HCT116 (cell line): ENCODE data around the gene PDE8A. TPM values are rescaled to one million over a fixed set of nuclear protein-coding genes. Genes with fewer than 3 reads are reported as not detected.

Source experiments
- ATAC-seq: fragments of 200-7000 bp; cut with Tn5 transposase; 2 replicates; pipeline ENCODE4 v1.9.1; 2020; ENCODE audit warnings: mild to moderate bottlenecking, moderate library complexity
- BruUV-seq: library from RNA; stranded (reverse); fragments of 400-500 nt; replicated peaks from 2 replicates; lab custom pipeline; 2021; lab: Mats Ljungman, UMichigan
- CTCF ChIA-PET: fragments of 300-600 bp; sonication (Branson Sonifier 250); formaldehyde crosslinking; loops from one replicate; lab custom pipeline; 2021; ENCODE audit warnings: antibody characterized with exemption; lab: Charles Lee
- POLR2A ChIA-PET: fragments of 300-600, 350-600 bp; sonication (Branson Sonifier 250); formaldehyde crosslinking; loops from one replicate; lab custom pipeline; 2021; ENCODE audit warnings: antibody characterized with exemption; lab: Charles Lee
- RAD21 ChIA-PET, 2 experiments: fragments of 300-600 bp; sonication (Branson Sonifier 250); formaldehyde crosslinking; loops; one replicate each; lab custom pipeline; 2023; ENCODE audit warnings: low total read pairs in 2 of 2; ENCODE audit not compliant: uncharacterized antibody in 2 of 2, unreplicated experiment in 2 of 2, low non-redundant PET in 1 of 2; lab: Charles Lee
- DNase-seq: peaks from one replicate; pipeline ENCODE4 v3.0.0-alpha.2; 2010; ENCODE audit warnings: low read depth, low spot score
- H2AFZ ChIP-seq: fragments of 200-600 bp; shearing (Covaris generic), sonication (generic); 2 replicates; pipeline ENCODE4 v1.6.1; 2017; ENCODE audit warnings: low read depth, mixed run types, mixed read lengths, antibody characterized with exemption, low read length; ENCODE audit not compliant: poor library complexity, severe bottlenecking
- H3K27ac ChIP-seq: 2 replicates; pipeline ENCODE4 v1.5.1; 2012; ENCODE audit warnings: low read depth, low read length
- H3K27me3 ChIP-seq: fragments of 200-600 bp; sonication (generic); 2 replicates; pipeline ENCODE4 v1.6.1; 2016; ENCODE audit warnings: mixed run types, low read length, mixed read lengths; ENCODE audit not compliant: insufficient read depth
- H3K36me3 ChIP-seq, 2 experiments: fragments of 200-500 bp in 1 of 2; fragments of 200-600 bp in 1 of 2; sonication (Bioruptor generic) in 1 of 2; sonication (generic) in 1 of 2; 2 replicates each; pipeline versions ENCODE4 v1.5.1 to v1.6.1; 2014 to 2016; ENCODE audit warnings: low read length in 2 of 2, inconsistent platforms in 1 of 2, mixed read lengths in 1 of 2, mixed run types in 1 of 2; ENCODE audit not compliant: insufficient read depth in 2 of 2, control insufficient read depth in 1 of 2
- H3K4me1 ChIP-seq, 2 experiments: fragments of 200-600 bp in 1 of 2; sonication (generic) in 1 of 2; 2 replicates each; pipeline versions ENCODE4 v1.5.1 to v1.6.1; 2012 to 2017; ENCODE audit warnings: low read length in 2 of 2, inconsistent platforms in 1 of 2, mild to moderate bottlenecking in 1 of 2, mixed read lengths in 1 of 2, mixed run types in 1 of 2, moderate library complexity in 1 of 2; ENCODE audit not compliant: insufficient read depth in 2 of 2, control insufficient read depth in 1 of 2
- H3K4me2 ChIP-seq: fragments of 200-600 bp; sonication (generic); 2 replicates; pipeline ENCODE4 v1.6.1; 2017; ENCODE audit warnings: mixed run types, low read length, mixed read lengths
- H3K4me3 ChIP-seq, 2 experiments: fragments of 200-600 bp in 1 of 2; sonication (generic) in 1 of 2; replicated peaks in 1 of 2; 2 replicates each; pipeline ENCODE4 v1.5.1; 2011 to 2016; ENCODE audit warnings: low read length in 2 of 2, control low read depth in 1 of 2, low read depth in 1 of 2, mild to moderate bottlenecking in 1 of 2, mixed read lengths in 1 of 2, mixed run types in 1 of 2
- H3K79me2 ChIP-seq: fragments of 200-600 bp; sonication (generic); 2 replicates; pipeline ENCODE4 v1.6.1; 2017; ENCODE audit warnings: mild to moderate bottlenecking, mixed run types, low read length, moderate library complexity, mixed read lengths; ENCODE audit not compliant: insufficient read depth
- H3K9ac ChIP-seq: fragments of 200-600 bp; sonication (generic); 2 replicates; pipeline ENCODE4 v1.6.1; 2016; ENCODE audit warnings: low read length, mixed read lengths
- H3K9me2 ChIP-seq: fragments of 200-600 bp; sonication (generic), shearing (Covaris generic); 2 replicates; pipeline ENCODE4 v1.6.1; 2017; ENCODE audit warnings: mixed run types, mild to moderate bottlenecking, moderate library complexity; ENCODE audit not compliant: insufficient read depth
- H3K9me3 ChIP-seq, 2 experiments: fragments of 200-500 bp in 1 of 2; fragments of 200-600 bp in 1 of 2; sonication (Bioruptor generic) in 1 of 2; sonication (generic) in 1 of 2; 2 replicates each; pipeline ENCODE4 v1.6.1; 2014 to 2017; ENCODE audit warnings: low read length in 2 of 2, mixed read lengths in 2 of 2, inconsistent platforms in 1 of 2, low read depth in 1 of 2, mild to moderate bottlenecking in 1 of 2, mixed run types in 1 of 2, moderate library complexity in 1 of 2; ENCODE audit not compliant: control insufficient read depth in 1 of 2, insufficient read depth in 1 of 2
- H4K20me1 ChIP-seq: fragments of 200-600 bp; sonication (generic), shearing (Covaris generic); 2 replicates; pipeline ENCODE4 v1.6.1; 2017; ENCODE audit warnings: mixed run types, mild to moderate bottlenecking, moderate library complexity; ENCODE audit not compliant: insufficient read depth
- ATF3 ChIP-seq: IDR thresholded peaks from 2 replicates; pipeline ENCODE4 v1.6.1; 2012
- CBX3 ChIP-seq: IDR thresholded peaks from 2 replicates; pipeline ENCODE4 v1.6.1; 2012; ENCODE audit warnings: low read depth
- CEBPB ChIP-seq: IDR thresholded peaks from 2 replicates; pipeline ENCODE4 v1.6.1; 2012; ENCODE audit warnings: low read depth
- CTCF ChIP-seq, 3 experiments: fragments of 200-600 bp in 1 of 3; sonication (generic) in 1 of 3; IDR thresholded peaks in 2 of 3; conservative IDR thresholded peaks in 1 of 3; 2 replicates each; pipeline ENCODE4 v1.5.1; 2012 to 2017; ENCODE audit warnings: low read depth in 2 of 3, low read length in 2 of 3, antibody characterized with exemption in 1 of 3, borderline replicate concordance in 1 of 3, control low read depth in 1 of 3, mild to moderate bottlenecking in 1 of 3, mixed read lengths in 1 of 3, mixed run types in 1 of 3, moderate library complexity in 1 of 3; ENCODE audit not compliant: insufficient read depth in 1 of 3
- EGR1 ChIP-seq: IDR thresholded peaks from 2 replicates; pipeline ENCODE4 v1.6.1; 2012; ENCODE audit warnings: low read depth
- ELF1 ChIP-seq: IDR thresholded peaks from 2 replicates; pipeline ENCODE4 v1.6.1; 2012; ENCODE audit warnings: low read depth, borderline replicate concordance
- EZH2 ChIP-seq: fragments of 200-600 bp; sonication (generic); IDR thresholded peaks from 2 replicates; pipeline ENCODE4 v1.6.1; 2017; ENCODE audit warnings: antibody characterized with exemption, mixed run types
- EZH2phosphoT487 ChIP-seq: fragments of 200-600 bp; IDR thresholded peaks from 2 replicates; pipeline ENCODE4 v1.6.1; 2018; ENCODE audit warnings: antibody characterized with exemption, borderline replicate concordance
- FOSL1 ChIP-seq: IDR thresholded peaks from 2 replicates; pipeline ENCODE4 v1.6.1; 2012; ENCODE audit warnings: low read depth
- JUND ChIP-seq: IDR thresholded peaks from 2 replicates; pipeline ENCODE4 v1.6.1; 2012
- POLR2AphosphoS5 ChIP-seq: IDR thresholded peaks from 2 replicates; pipeline ENCODE4 v1.6.1; 2011; ENCODE audit warnings: mild to moderate bottlenecking, low read depth, low read length, moderate library complexity
- RAD21 ChIP-seq: IDR thresholded peaks from 2 replicates; pipeline ENCODE4 v1.6.1; 2012; ENCODE audit warnings: low read depth, mild to moderate bottlenecking
- REST ChIP-seq: IDR thresholded peaks from 2 replicates; pipeline ENCODE4 v1.6.1; 2012; ENCODE audit warnings: low read depth
- SIN3A ChIP-seq: IDR thresholded peaks from 2 replicates; pipeline ENCODE4 v1.6.1; 2012; ENCODE audit warnings: low read depth
- SRF ChIP-seq: IDR thresholded peaks from 2 replicates; pipeline ENCODE4 v1.6.1; 2012; ENCODE audit warnings: low read depth
- TCF7L2 ChIP-seq: IDR thresholded peaks from 2 replicates; pipeline ENCODE4 v1.7.0; 2011; ENCODE audit warnings: borderline replicate concordance, inconsistent platforms; ENCODE audit not compliant: insufficient read depth, insufficient read length; ENCODE audit errors: extremely low read depth
- YY1 ChIP-seq: IDR thresholded peaks from 2 replicates; pipeline ENCODE4 v1.6.1; 2011; ENCODE audit warnings: low read length, low read depth, moderate library complexity, mild to moderate bottlenecking; ENCODE audit not compliant: insufficient replicate concordance; ENCODE audit errors: extremely low read depth
- ZBTB33 ChIP-seq: IDR thresholded peaks from 2 replicates; pipeline ENCODE4 v1.6.1; 2011; ENCODE audit warnings: mild to moderate bottlenecking, low read length, moderate library complexity; ENCODE audit not compliant: insufficient replicate concordance; ENCODE audit errors: extremely low read depth
- ZFX ChIP-seq: fragments of 450-650 bp; IDR thresholded peaks from 2 replicates; pipeline ENCODE4 v1.6.1; 2017
- ZNF274 ChIP-seq: fragments of 200-500 bp; sonication (Bioruptor generic); IDR thresholded peaks from 2 replicates; pipeline ENCODE4 v1.6.1; 2014; ENCODE audit warnings: mild to moderate bottlenecking, low read depth, low read length, inconsistent platforms
- intact Hi-C: fragments of 100-400 bp; cut with micrococcal nuclease; formaldehyde crosslinking; loops from 2 replicates; pipeline ENCODE4 v1.10.0; 2022
- total RNA-seq: library from RNA; stranded (reverse); gene quantifications from one replicate; pipeline ENCODE4 v1.2.1, GENCODE V29; 2021; ENCODE audit not compliant: unreplicated experiment

Gene PDE8A
- total RNA-seq, 1 experiment from 2014 or later = 37.8 TPM

DNA sequence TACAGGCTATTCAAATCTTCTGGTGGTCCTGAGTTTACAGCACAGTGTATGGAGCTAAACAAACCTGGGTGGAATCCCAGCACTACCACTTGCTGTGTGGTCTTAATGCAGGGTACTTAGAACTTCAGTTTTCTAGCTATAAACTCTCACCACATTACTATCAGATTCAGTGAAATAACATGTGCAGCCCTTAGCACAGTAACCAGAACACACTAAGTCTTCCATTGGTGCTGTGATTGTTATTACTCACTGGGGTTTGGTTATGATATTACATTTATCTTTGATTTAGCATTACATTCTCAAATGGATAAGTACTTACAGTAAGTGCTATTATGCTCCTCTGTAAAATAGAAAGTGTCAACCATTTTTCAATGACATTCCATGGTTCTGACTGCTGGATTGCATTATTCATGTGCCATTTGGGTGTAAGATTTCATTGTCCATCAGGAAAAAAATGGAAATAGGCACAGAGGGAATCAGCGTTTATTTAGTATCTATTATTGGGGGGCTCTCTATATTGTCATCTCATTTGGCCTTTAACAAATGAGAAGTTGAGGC is 81.9 kb downstream of the PDE8A start:
- Histone ChIP-seq H3K9me3 (no peaks in the 10 kb centered on the region), H3K4me1 (no peaks in the 10 kb centered on the region), H3K27ac (no peak overlapping the region), H3K36me3 (no peaks in the 10 kb centered on the region; a peak in 1 of 4 replicates), H3K27me3 (no peaks in the 10 kb centered on the region), H4K20me1 (no peaks in the 10 kb centered on the region), H3K4me3 (no peak overlapping the region), H3K79me2 (peaks cover 36% of the 10 kb centered on the region), H2AFZ (no peak overlapping the region), H3K4me2 (no peak overlapping the region), H3K9me2 (no peaks in the 10 kb centered on the region), H3K9ac (no peak overlapping the region)
- intact Hi-C loops = no loop called here
- no TSS peak for BruUV-seq
- ChIA-PET POLR2A (no interaction called here), CTCF (interaction anchor here (1.2 to 1.8 kb wide), 3 partner anchors 16 to 108 kb away, joined by 3 to 5 read pairs (median 3); no protein-coding TSS in a partner anchor), RAD21 (no interaction called here)
- DNase-seq = no peak
- TF ChIP-seq ZNF274 = no peak
- TF ChIP-seq ZFX = no peak
- TF ChIP-seq SRF = no peak
- TF ChIP-seq FOSL1 = no peak
- TF ChIP-seq CTCF (IDR thresholded peaks at IDR 0.05 in 2 of 3, conservative IDR thresholded peaks at IDR 0.05 in 1 of 3; ENCODE audit: borderline replicate concordance in 1 of 3, insufficient read depth in 1 of 3, low read depth in 2 of 3, low read length in 2 of 3) = no peak
- TF ChIP-seq POLR2AphosphoS5 = no peak
- no peak for TF ChIP-seq JUND
- TF ChIP-seq EGR1 = no peak
- TF ChIP-seq EZH2phosphoT487 = no peak
- TF ChIP-seq YY1 = no peak
- TF ChIP-seq ZBTB33 = no peak
- TF ChIP-seq SIN3A = no peak
- TF ChIP-seq ELF1 = no peak
- no peak for TF ChIP-seq RAD21
- TF ChIP-seq TCF7L2 = no peak
- no peak for TF ChIP-seq CBX3
- no peak for TF ChIP-seq ATF3
- TF ChIP-seq EZH2 = no peak
- no peak for TF ChIP-seq REST
- TF ChIP-seq CEBPB = no peak
- no peak for ATAC-seq
